ENCODE measurements around the gene WBP1L. TPM values are rescaled to one million over a fixed set of nuclear protein-coding genes. Genes with fewer than 3 reads are reported as not detected.

WBP1L gene
- total RNA-seq, 2 experiments from 2014 or later, result 17.6 to 24.4 TPM

DNA sequence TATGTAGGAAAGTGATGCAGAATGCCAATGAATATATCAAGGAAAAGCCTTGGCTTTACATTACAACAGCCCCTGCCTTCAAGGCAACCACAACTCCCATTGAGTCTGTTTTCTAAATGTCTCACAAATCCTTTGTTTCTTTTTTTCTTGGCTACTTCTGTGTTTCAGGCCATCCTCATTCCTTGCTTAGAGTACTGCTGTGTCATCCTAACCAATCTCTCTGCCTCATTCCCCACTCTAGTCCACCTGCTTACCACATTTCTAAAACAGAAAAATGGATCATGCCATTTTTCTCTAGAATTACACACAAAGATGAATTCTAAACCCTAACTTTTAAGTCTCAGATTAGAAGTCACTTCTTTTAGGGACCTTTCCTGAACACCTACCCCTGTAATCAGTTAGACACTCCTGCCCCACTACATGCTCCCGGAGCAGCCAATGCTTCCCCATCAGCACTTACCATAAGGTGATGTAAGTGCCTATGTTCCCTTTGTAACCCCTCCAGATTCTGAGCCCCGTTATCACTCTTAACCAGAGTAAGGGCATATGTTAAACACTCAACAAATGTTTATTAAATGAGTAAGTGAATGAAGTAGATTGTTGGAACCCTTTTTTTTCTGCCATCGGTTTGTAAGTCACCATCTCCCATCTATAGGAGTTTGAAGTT, 113.1 kb downstream of the WBP1L start:
- Histone ChIP-seq H4K20me1 (ENCODE audit: insufficient read depth, low read length) (no peaks in the 10 kb centered on the region), H2AFZ (ENCODE audit: low read length) (no peak overlapping the region), H3K4me1 (ENCODE audit: insufficient read depth, low read length, poor library complexity, severe bottlenecking) (no peaks in the 10 kb centered on the region), H3K9me3 (ENCODE audit: low read length) (no peaks in the 10 kb centered on the region), H3K27ac (ENCODE audit: low read depth, low read length, poor library complexity, severe bottlenecking) (no peak overlapping the region), H3K9me2 (ENCODE audit: insufficient read depth, low read length) (no peaks in the 10 kb centered on the region), H3K4me3 (ENCODE audit: low read depth, low read length, poor library complexity, severe bottlenecking) (no peak overlapping the region), H3K4me2 (ENCODE audit: low read length) (no peak overlapping the region), H3K79me2 (ENCODE audit: insufficient read depth, low read depth, low read length) (peaks cover 4% of the 10 kb centered on the region; the same call in 1 of the 2 replicates), H3K36me3 (ENCODE audit: insufficient read depth, low read length) (no peaks in the 10 kb centered on the region)
- no peak for DNase-seq (ENCODE audit: low spot score)
- intact Hi-C loops (cut with micrococcal nuclease; ENCODE audit: unreplicated experiment), result no loop called here
- BruUV-seq (replicated peaks), result no TSS peak
- TF ChIP-seq, protein P1, sequence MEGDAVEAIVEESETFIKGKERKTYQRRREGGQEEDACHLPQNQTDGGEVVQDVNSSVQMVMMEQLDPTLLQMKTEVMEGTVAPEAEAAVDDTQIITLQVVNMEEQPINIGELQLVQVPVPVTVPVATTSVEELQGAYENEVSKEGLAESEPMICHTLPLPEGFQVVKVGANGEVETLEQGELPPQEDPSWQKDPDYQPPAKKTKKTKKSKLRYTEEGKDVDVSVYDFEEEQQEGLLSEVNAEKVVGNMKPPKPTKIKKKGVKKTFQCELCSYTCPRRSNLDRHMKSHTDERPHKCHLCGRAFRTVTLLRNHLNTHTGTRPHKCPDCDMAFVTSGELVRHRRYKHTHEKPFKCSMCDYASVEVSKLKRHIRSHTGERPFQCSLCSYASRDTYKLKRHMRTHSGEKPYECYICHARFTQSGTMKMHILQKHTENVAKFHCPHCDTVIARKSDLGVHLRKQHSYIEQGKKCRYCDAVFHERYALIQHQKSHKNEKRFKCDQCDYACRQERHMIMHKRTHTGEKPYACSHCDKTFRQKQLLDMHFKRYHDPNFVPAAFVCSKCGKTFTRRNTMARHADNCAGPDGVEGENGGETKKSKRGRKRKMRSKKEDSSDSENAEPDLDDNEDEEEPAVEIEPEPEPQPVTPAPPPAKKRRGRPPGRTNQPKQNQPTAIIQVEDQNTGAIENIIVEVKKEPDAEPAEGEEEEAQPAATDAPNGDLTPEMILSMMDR (conservative IDR thresholded peaks at IDR 0.05; ENCODE audit: low read length), result no peak
- TF ChIP-seq EZH2phosphoT487 (IDR thresholded peaks at IDR 0.05; ENCODE audit: borderline replicate concordance, low read depth, low read length), result no peak
- ChIA-PET POLR2A (interaction anchor here (0.7 kb wide), 1 partner anchor 81 kb away, joined by 3 read pairs; no protein-coding TSS in a partner anchor), CTCF (ENCODE audit: unreplicated experiment) (no interaction called here)

DNA sequence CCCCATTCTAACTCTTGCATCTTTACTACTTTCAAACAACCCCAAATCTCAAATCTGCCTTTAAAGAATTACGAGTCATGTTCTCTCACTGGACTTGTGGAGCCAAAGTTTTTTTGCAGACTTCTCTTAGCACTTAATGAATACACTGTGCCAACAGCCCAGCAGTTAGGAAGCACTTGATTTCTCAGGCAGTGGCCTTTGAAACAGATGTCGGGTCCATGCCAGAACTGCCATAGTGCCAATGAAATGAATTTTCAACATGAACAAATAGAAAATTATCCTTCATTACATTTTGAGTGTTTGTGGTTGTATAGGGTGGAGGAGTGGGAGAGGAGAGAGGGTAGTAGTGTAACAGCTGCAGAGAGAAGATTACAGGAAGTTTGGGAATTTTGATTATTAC, 116.2 kb downstream of the WBP1L start:
- Histone ChIP-seq H2AFZ (ENCODE audit: low read length) (no peak overlapping the region), H3K27ac (ENCODE audit: low read depth, low read length, poor library complexity, severe bottlenecking) (no peak overlapping the region), H3K9me2 (ENCODE audit: insufficient read depth, low read length) (no peaks in the 10 kb centered on the region), H3K4me2 (ENCODE audit: low read length) (no peak overlapping the region), H3K9me3 (ENCODE audit: low read length) (no peaks in the 10 kb centered on the region), H3K4me1 (ENCODE audit: insufficient read depth, low read length, poor library complexity, severe bottlenecking) (no peaks in the 10 kb centered on the region), H3K36me3 (ENCODE audit: insufficient read depth, low read length) (no peaks in the 10 kb centered on the region; the same call in 1 of the 2 replicates), H3K4me3 (ENCODE audit: low read depth, low read length, poor library complexity, severe bottlenecking) (no peak overlapping the region), H4K20me1 (ENCODE audit: insufficient read depth, low read length) (no peaks in the 10 kb centered on the region), H3K79me2 (ENCODE audit: insufficient read depth, low read depth, low read length) (peaks cover 1% of the 10 kb centered on the region; the same call in 1 of the 2 replicates)
- ChIA-PET CTCF (ENCODE audit: unreplicated experiment) (no interaction called here), POLR2A (interaction anchor here (0.6 kb wide), 1 partner anchor 524 kb away, joined by 5 read pairs; no protein-coding TSS in a partner anchor)
- no peak for DNase-seq (ENCODE audit: low spot score)
- intact Hi-C loops (cut with micrococcal nuclease; ENCODE audit: unreplicated experiment), result no loop called here
- no TSS peak for BruUV-seq (replicated peaks)
- TF ChIP-seq EZH2phosphoT487 (IDR thresholded peaks at IDR 0.05; ENCODE audit: borderline replicate concordance, low read depth, low read length), result no peak
- TF ChIP-seq, protein P1 (conservative IDR thresholded peaks at IDR 0.05; ENCODE audit: low read length), result no peak

DNA sequence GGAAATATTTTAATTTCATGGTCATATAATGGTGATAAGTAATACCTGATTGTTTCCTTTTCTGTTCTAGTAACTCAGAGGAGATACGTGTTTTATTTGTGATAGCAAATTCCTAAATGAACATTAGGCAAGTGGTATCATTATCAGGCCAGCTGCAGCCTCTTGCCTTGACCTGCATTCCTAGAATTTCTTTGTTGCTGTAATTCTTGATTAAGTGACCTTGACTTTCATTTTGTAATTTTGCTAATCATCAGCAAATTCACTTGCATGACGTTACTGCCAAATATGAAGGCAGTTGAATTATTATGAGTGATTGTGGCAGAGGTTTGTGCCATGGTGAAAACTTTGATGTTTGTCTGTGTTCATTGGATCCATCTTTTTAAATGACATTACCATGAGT, 119.9 kb downstream of the WBP1L start:
- POLR2A ChIA-PET, result interaction anchor here (0.7 to 1.1 kb wide), 3 partner anchors 8 to 185 kb away, joined by 3 read pairs; no protein-coding TSS in a partner anchor
- no peak for TF ChIP-seq EZH2phosphoT487 (IDR thresholded peaks at IDR 0.05; ENCODE audit: borderline replicate concordance, low read depth, low read length)
- TF ChIP-seq, protein P1 (conservative IDR thresholded peaks at IDR 0.05; ENCODE audit: low read length), result no peak

More for the DNA sequence above, 119.9 kb downstream of the WBP1L start:
- no TSS peak for BruUV-seq (replicated peaks)
- Histone ChIP-seq H3K4me3 (ENCODE audit: low read depth, low read length, poor library complexity, severe bottlenecking) (no peak overlapping the region), H3K36me3 (ENCODE audit: insufficient read depth, low read length) (no peaks in the 10 kb centered on the region; the same call in 1 of the 2 replicates), H3K27ac (ENCODE audit: low read depth, low read length, poor library complexity, severe bottlenecking) (no peak overlapping the region), H4K20me1 (ENCODE audit: insufficient read depth, low read length) (no peaks in the 10 kb centered on the region), H2AFZ (ENCODE audit: low read length) (no peak overlapping the region), H3K9me2 (ENCODE audit: insufficient read depth, low read length) (no peaks in the 10 kb centered on the region), H3K9me3 (ENCODE audit: low read length) (no peaks in the 10 kb centered on the region), H3K4me1 (ENCODE audit: insufficient read depth, low read length, poor library complexity, severe bottlenecking) (no peaks in the 10 kb centered on the region), H3K4me2 (ENCODE audit: low read length) (no peak overlapping the region), H3K79me2 (ENCODE audit: insufficient read depth, low read depth, low read length) (no peaks in the 10 kb centered on the region)
- CTCF ChIA-PET (ENCODE audit: unreplicated experiment), result no interaction called here
- intact Hi-C loops (cut with micrococcal nuclease; ENCODE audit: unreplicated experiment), result no loop called here
- no peak for DNase-seq (ENCODE audit: low spot score)
